ENCODE results near the gene CNNM1. TPM values are rescaled to one million over a fixed set of nuclear protein-coding genes. Genes with fewer than 3 reads are reported as not detected.

Gene CNNM1
- total RNA-seq, 1 donor from 2014 or later, result 0.21 TPM

GRCh38 chr10:99430451-99431189 lies 101.5 kb downstream of the CNNM1 start, which contains the start of gene GOT1:
GOT1 (minus strand) TSS chr10:99430624; CDS start chr10:99430565, 59 bp downstream.
- Mint-ChIP-seq H3K27me3 (ENCODE audit: low read depth) (no peaks in the 10 kb centered on the region), H3K27ac (peak within 1 kb of the TSS; percentile 94), H3K9me3 (no peaks in the 10 kb centered on the region), H3K36me3 (ENCODE audit: low read depth) (no peaks in the 10 kb centered on the region), H3K4me3 (ENCODE audit: low read depth) (peak within 1 kb of the TSS; percentile 100), H3K4me1 (ENCODE audit: low read depth) (peaks cover 25% of the 10 kb centered on the region)
- DNase-seq (ENCODE audit: low spot score), result peak; percentile 94
- intact Hi-C loops (cut with micrococcal nuclease), result loop anchor here (1.0 to 10.0 kb wide), 6 partner anchors 124 to 1632 kb away; partner anchors contain the start of genes COX15, CUTC, ENTPD7 and HPS1

GRCh38 chr10:99431190-99431760 lies 102.1 kb downstream of the CNNM1 start:
- H3K27me3 Mint-ChIP-seq (ENCODE audit: low read depth), result no peaks in the 10 kb centered on the region
- no peaks in the 10 kb centered on the region for H3K9me3 Mint-ChIP-seq
- peak overlapping the region; percentile 94 for H3K27ac Mint-ChIP-seq
- peak overlapping the region; percentile 100 for H3K4me3 Mint-ChIP-seq (ENCODE audit: low read depth)
- no peaks in the 10 kb centered on the region for H3K36me3 Mint-ChIP-seq (ENCODE audit: low read depth)
- intact Hi-C loops (cut with micrococcal nuclease), result loop anchor here (5.0 to 10.0 kb wide), 3 partner anchors 124 to 1631 kb away; partner anchors contain the start of genes HPS1 and KAZALD1
- no peak for DNase-seq (ENCODE audit: low spot score)
- peaks cover 25% of the 10 kb centered on the region for H3K4me1 Mint-ChIP-seq (ENCODE audit: low read depth)

- DNase-seq (ENCODE audit: low spot score), result no peak
- Mint-ChIP-seq H3K4me3 (ENCODE audit: low read depth) (peak overlapping the region; percentile 100), H3K4me1 (ENCODE audit: low read depth) (peaks cover 25% of the 10 kb centered on the region), H3K36me3 (ENCODE audit: low read depth) (no peaks in the 10 kb centered on the region), H3K27ac (no peak overlapping the region), H3K9me3 (no peaks in the 10 kb centered on the region), H3K27me3 (ENCODE audit: low read depth) (no peaks in the 10 kb centered on the region)
- intact Hi-C loops (cut with micrococcal nuclease), result loop anchor here (5.0 to 10.0 kb wide), 3 partner anchors 123 to 1630 kb away; partner anchors contain the start of genes HPS1 and KAZALD1
These were observed 102.9 kb downstream of the CNNM1 start for GRCh38 chr10:99432047-99432446.

DNA sequence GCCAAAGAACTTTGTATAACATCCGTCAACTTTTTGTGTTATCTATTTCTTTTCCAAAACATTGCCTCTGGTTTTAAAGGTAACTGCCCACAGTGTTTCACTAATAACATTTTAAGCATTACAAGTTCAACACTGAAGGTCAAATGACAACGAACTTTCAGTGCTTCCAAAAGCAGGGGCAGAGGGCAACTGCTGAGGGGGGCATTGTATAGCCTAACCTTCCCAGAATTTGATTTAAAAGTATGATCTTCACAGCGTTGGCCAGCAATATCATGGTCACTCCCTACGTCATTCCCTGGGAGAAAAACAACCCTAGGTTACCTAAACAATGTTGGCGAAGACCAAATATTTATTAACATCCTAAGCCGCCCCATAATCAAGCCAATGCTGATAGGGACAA lies 103.7 kb downstream of the CNNM1 start:
- no peak for DNase-seq (ENCODE audit: low spot score)
- no peaks in the 10 kb centered on the region for H3K27me3 Mint-ChIP-seq (ENCODE audit: low read depth)
- no peak overlapping the region for H3K4me3 Mint-ChIP-seq (ENCODE audit: low read depth)
- intact Hi-C loops (cut with micrococcal nuclease), result loop anchor here (5.0 to 10.0 kb wide), 3 partner anchors 122 to 1629 kb away; partner anchors contain the start of genes HPS1 and KAZALD1
- no peaks in the 10 kb centered on the region for H3K36me3 Mint-ChIP-seq (ENCODE audit: low read depth)
- H3K9me3 Mint-ChIP-seq, result no peaks in the 10 kb centered on the region
- H3K27ac Mint-ChIP-seq, result no peak overlapping the region
- H3K4me1 Mint-ChIP-seq (ENCODE audit: low read depth), result peaks cover 25% of the 10 kb centered on the region

- intact Hi-C loops (cut with micrococcal nuclease), result loop anchor here (5.0 to 10.0 kb wide), 3 partner anchors 121 to 1629 kb away; partner anchors contain the start of genes HPS1 and KAZALD1
- Mint-ChIP-seq H3K9me3 (no peaks in the 10 kb centered on the region), H3K4me1 (ENCODE audit: low read depth) (peaks cover 25% of the 10 kb centered on the region), H3K4me3 (ENCODE audit: low read depth) (no peak overlapping the region), H3K36me3 (ENCODE audit: low read depth) (no peaks in the 10 kb centered on the region), H3K27me3 (ENCODE audit: low read depth) (no peaks in the 10 kb centered on the region), H3K27ac (no peak overlapping the region)
- no peak for DNase-seq (ENCODE audit: low spot score)
These were observed 104.3 kb downstream of the CNNM1 start for GRCh38 chr10:99433378-99434020.

DNA sequence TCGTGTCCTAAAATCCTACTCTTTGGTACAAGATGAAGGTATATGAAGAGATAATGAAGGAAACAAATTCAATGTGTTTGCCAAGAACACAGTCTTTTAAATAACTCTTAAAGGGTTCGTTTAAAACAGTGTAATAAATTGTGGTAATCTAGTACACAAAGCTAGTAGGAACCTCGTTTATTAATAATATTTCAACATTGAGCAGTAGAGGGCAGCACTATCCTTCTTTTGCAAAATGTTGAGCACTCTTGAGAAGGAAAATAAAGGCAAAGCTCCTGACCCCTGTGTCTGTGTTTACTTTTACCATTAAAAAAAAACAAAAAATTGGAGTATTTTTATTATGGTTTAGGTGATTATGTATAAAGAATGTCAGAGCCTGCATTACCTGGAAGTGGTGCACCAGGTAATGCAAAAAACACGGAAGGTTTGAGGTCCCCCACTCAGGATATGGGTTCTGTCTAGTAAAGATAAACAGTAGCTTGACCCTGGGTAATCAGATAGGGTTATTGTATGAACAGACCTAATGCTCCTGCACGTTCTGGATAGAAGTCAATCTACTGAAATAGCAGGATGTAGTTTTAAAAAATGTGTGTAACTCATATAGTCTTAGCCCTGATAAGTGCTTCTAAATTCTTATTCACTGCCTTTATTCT lies 107.0 kb downstream of the CNNM1 start:
- H3K4me1 Mint-ChIP-seq (ENCODE audit: low read depth), result peaks cover 15% of the 10 kb centered on the region
- H3K9me3 Mint-ChIP-seq, result no peaks in the 10 kb centered on the region
- DNase-seq (ENCODE audit: low spot score), result no peak
- no peak overlapping the region for H3K27ac Mint-ChIP-seq
- H3K27me3 Mint-ChIP-seq (ENCODE audit: low read depth), result no peaks in the 10 kb centered on the region
- intact Hi-C loops (cut with micrococcal nuclease), result loop anchor here (1.0 to 10.0 kb wide), 4 partner anchors 119 to 991 kb away; partner anchors contain the start of gene HPS1
- no peak overlapping the region for H3K4me3 Mint-ChIP-seq (ENCODE audit: low read depth)
- no peaks in the 10 kb centered on the region for H3K36me3 Mint-ChIP-seq (ENCODE audit: low read depth)

DNA sequence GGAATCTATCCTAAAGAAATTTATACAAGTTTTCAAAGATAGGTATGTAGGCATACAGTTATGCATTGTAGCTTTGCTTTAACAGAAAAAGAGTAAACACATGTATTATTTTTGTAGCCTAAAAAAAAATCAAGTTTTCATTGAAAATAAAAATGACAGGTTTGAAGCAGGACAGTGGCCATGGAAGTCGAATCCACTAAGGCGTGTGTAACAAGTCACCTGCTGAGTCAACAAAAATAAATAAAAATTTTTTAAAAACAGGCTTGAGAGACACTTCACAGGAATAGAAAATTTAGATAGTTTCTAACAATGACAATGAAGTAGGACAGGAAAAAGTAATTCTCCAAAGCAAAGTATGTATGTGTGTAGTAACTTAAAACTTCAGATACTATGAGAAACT lies 109.7 kb downstream of the CNNM1 start:
- intact Hi-C loops (cut with micrococcal nuclease), result loop anchor here (10.0 kb wide), 2 partner anchors 116 to 994 kb away; partner anchors contain the start of gene HPS1
- Mint-ChIP-seq H3K4me3 (ENCODE audit: low read depth) (no peak overlapping the region), H3K27me3 (ENCODE audit: low read depth) (no peaks in the 10 kb centered on the region), H3K9me3 (no peaks in the 10 kb centered on the region), H3K4me1 (ENCODE audit: low read depth) (peaks cover 3% of the 10 kb centered on the region), H3K36me3 (ENCODE audit: low read depth) (no peaks in the 10 kb centered on the region), H3K27ac (no peak overlapping the region)
- no peak for DNase-seq (ENCODE audit: low spot score)

DNA sequence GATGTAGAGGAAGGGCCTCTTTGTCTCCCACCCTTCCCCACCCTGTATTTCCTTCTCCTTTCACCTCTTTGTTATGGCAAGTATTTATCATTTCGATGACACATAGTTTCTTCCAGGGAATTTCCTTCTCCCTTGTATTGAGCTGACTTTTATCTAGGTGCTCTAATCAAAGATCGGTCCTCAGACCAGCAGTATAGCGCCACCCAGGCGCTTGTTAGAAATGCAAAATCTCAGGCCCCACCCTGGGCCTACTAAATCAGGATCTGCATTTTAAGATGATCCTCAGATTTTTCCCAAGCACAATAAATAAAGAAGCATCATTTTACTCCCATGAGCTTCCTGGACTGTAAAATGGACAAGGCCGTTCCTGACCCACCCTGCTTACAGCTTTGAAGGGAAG lies 113.2 kb downstream of the CNNM1 start:
- Mint-ChIP-seq H3K4me1 (ENCODE audit: low read depth) (no peaks in the 10 kb centered on the region), H3K4me3 (ENCODE audit: low read depth) (no peak overlapping the region), H3K9me3 (no peaks in the 10 kb centered on the region), H3K27ac (no peak overlapping the region), H3K27me3 (ENCODE audit: low read depth) (peaks cover 6% of the 10 kb centered on the region), H3K36me3 (ENCODE audit: low read depth) (no peaks in the 10 kb centered on the region)
- no peak for DNase-seq (ENCODE audit: low spot score)
- intact Hi-C loops (cut with micrococcal nuclease), result no loop called here

DNA sequence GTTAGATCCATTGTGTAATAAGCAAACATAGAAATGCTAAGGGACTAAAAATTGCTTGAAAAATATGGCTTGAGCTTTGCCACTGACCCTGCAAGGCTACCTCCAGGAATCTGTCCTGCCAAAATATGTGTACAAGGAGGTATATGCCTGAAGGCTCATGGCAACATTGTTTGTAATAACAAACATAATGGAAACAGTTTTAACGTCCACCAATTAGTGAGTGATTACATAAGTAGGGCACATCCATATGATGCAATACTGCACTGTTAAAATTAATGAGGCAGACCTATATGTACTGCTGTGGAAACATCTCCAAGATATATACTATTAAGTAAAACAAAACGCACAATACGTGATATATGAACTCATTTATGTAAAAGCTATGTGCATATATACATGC lies 114.3 kb downstream of the CNNM1 start:
- Mint-ChIP-seq H3K4me3 (ENCODE audit: low read depth) (no peak overlapping the region), H3K4me1 (ENCODE audit: low read depth) (no peaks in the 10 kb centered on the region), H3K27me3 (ENCODE audit: low read depth) (peaks cover 9% of the 10 kb centered on the region), H3K27ac (no peak overlapping the region), H3K36me3 (ENCODE audit: low read depth) (no peaks in the 10 kb centered on the region), H3K9me3 (no peaks in the 10 kb centered on the region)
- DNase-seq (ENCODE audit: low spot score), result no peak
- intact Hi-C loops (cut with micrococcal nuclease), result no loop called here

Other genes with a start within 250 kb of the CNNM1 start
- not detected in 2 replicates for gene HPSE2, start 93.5 kb upstream of the CNNM1 start, total RNA-seq
- gene GOT1, start 101.3 kb downstream of the CNNM1 start, total RNA-seq, result 30.1 and 35.1 TPM in 2 replicates
- not detected in 2 replicates for gene NKX2-3, start 203.6 kb downstream of the CNNM1 start, total RNA-seq